GM18873 (cell line): ENCODE results near the gene RRAS2.

Experiments used
- ATAC-seq: cut with Tn5 transposase; IDR thresholded peaks from one replicate; pipeline ENCODE4 v1.9.1; 2021; ENCODE audit warnings: mild to moderate bottlenecking, moderate library complexity, moderate number of reproducible peaks; ENCODE audit not compliant: unreplicated experiment, low FRiP score

The RRAS2 gene

DNA sequence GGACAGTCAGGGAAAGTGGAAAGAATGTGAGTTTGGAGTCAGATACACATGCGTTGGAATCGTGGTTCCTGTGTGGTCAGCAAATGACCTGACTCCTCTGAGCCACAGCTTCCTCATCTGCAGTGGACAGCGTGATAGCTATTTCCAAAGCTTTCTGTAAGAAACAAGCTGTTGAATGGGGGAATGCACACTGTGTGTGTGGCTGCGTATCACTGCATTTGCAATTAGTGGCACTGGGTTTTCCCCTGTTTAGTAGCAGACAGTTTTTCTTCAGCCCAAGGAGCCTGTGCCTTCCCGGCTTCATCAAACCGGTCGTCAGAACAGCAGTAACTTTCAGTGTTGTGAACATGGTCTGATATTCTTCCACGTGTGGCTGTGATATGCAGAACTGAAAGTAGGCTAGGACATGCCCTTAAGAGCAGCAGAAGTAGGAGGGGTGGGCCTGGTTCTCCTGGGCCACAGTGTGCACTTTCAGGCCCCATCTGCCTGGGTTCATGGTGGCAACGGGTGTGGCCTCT is 121.5 kb downstream of the RRAS2 start:
- ATAC-seq: peak; percentile 96

DNA sequence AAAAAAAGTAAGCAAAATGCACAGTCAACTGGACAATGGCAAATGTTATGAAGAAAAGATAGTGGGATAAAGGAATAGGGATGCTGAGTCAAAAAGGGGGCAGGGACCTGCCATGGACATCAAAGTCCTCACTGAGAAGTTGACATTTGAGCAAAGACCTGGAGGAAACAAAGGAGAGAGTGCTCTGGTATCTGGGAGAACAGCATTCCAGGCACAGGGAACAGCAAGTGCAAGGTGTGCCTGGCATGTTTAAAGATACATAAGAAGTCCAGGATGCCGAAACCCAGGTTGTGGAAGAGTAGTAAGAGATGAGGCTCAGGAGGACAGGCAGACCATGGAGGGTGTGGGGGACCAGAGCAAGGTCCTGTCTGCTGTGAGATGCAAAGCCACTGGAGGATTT is 123.3 kb downstream of the RRAS2 start:
- ATAC-seq: no peak

DNA sequence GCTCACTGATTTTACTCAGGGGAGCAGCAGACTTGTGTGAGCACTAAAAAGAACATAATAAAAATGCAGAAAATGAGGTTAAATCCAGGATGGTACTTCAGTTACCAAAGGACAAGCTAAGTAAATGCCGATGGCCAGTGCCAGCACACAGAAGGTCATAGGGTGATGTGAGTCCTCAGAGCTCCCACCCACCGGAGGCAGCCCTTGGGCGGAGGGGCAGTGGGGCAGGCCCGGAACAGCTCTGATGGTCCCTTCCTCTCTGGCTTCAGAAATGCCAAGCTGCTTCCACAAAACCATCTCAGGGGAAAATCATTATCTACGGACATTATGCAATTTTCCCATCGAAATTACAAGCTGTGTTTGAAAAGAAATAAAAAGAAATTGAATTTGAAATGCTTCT is 124.5 kb downstream of the RRAS2 start:
- ATAC-seq: no peak

DNA sequence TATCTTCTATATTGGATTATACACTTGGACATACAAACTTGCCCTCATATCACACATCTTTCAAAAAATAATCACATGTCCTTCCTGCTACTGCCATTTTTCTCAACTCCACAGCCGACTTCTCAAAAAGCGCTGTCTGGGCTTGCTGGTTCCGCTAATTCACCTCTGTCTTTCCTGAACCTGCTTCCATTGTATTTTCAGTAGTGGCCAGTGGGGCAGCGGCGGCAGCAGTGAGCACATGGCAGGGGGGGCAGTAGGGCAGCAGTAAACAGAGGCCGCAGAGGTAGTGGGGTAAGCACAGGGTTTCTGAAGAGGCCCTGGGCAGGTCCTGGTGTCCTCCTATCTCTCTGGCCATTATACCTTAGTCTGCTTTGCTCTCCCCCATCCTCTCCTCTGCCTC is 126.3 kb downstream of the RRAS2 start:
- ATAC-seq: no peak

DNA sequence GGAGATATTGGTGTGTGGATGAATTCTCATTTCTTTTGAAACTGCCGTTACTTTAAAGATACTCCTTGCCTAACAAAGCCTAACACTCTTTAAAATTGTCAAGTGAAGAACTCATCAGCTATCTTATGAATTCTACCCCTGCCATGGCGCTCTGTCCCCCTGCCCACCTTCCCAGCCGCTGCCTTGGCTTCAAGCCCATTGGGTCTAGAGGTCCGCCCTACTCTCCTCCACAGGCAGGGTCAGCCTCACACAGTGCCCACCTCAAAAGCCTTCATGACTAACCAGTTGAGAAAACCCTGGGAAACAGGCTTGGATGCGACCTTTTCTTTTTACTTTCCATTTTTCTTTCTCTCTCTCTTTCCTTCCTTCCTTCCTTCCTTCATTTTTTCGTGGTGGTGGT is 128.6 kb downstream of the RRAS2 start:
- no peak for ATAC-seq

DNA sequence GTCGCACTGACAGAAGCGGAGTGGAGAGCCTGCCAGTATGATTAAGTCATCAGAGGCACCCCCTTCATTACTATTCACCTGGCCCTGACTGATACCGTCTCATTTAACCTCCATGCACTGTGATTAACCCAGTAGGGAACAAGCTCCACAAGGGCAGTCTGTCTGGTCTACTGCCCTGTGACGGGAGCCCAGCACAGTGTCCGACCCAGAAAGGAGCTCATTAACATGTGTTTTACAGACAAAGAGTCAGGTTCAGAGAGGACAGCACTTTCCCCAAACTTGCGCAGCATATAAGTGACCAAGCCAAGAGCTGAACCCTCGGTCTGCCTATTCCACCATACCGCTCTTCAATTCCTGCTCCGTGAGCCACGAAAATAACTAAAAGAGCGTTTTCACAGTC is 129.5 kb downstream of the RRAS2 start:
- ATAC-seq: no peak

DNA sequence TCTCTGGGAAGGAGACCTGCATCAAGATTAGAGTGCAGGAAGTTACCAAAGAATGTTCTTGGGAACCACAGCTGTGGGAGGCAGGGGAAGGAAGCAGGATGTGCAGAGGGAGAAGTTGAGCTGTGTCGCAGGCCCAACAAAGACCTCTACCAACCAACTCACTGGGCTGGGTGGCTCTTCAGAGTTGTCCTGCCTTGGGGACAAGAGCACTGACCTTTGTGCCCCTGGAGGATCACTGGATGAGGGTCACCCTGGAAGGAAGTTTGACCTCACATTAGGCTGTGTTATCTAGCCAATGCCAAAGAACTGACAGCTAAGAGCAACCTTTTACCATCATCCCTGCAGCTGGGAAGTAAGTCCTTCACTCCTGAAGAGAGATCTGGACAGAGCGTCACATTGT is 130.6 kb downstream of the RRAS2 start:
- ATAC-seq: no peak
